ENCODE data around the gene TEX29. TPM values are rescaled to one million over a fixed set of nuclear protein-coding genes. Genes with fewer than 3 reads are reported as not detected.

The TEX29 gene
- total and polyA plus RNA-seq, 2 donors (not counting 1 experiment from before 2014, with no cell fraction given) = 0.66 to 0.86 TPM

DNA sequence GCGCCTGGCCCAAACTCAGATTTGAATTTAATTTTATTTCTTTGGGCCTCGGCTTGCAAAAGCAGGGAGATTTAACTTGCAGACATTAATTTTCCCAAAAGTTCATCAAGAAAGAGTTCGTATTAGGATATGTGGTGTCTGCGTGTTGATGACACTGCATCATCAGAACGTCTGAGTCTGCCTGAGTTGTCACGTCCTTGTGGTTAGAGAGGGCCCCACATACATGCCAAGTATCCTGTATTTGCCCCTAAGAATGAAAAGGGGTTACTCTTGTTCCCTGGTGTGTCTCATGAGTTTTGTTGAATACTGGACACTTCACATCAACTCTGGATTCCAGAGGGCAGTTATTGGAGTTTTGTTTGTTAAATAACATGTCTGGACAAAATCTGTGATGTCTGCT, 5.6 kb upstream of the TEX29 start:
- peaks cover 0 to 36% (median 3%) of the 10 kb centered on the region in 3 donors for H3K9me3 ChIP-seq (ENCODE audit: control extremely low read depth in 1 of 3, control insufficient read depth in 2 of 3, insufficient read depth in 1 of 3, low read length in 2 of 3)
- ChIA-PET CTCF (no interaction called here), POLR2A (no interaction called here)
- peaks cover 0 to 12% of the 10 kb centered on the region in 2 experiments for H3K36me3 ChIP-seq (replicated peaks in 1 of 2; ENCODE audit: control extremely low read depth in 1 of 2, control insufficient read depth in 1 of 2, extremely low read depth in 1 of 2, insufficient read depth in 2 of 2, low read length in 1 of 2)
- no peak overlapping the region for H3K27ac ChIP-seq (ENCODE audit: low read length in 2 of 2)
- H3K79me2 ChIP-seq (ENCODE audit: control insufficient read depth, insufficient read depth, low read length) = no peaks in the 10 kb centered on the region
- no peaks in the 10 kb centered on the region for H3K27me3 Mint-ChIP-seq
- intact Hi-C loops (cut with micrococcal nuclease) = no loop called here
- TF ChIP-seq EZH2 (IDR thresholded peaks at IDR 0.05; ENCODE audit: borderline replicate concordance, insufficient read depth, low read depth, low read length, poor library complexity, severe bottlenecking) = no peak
- TF ChIP-seq, protein P1, sequence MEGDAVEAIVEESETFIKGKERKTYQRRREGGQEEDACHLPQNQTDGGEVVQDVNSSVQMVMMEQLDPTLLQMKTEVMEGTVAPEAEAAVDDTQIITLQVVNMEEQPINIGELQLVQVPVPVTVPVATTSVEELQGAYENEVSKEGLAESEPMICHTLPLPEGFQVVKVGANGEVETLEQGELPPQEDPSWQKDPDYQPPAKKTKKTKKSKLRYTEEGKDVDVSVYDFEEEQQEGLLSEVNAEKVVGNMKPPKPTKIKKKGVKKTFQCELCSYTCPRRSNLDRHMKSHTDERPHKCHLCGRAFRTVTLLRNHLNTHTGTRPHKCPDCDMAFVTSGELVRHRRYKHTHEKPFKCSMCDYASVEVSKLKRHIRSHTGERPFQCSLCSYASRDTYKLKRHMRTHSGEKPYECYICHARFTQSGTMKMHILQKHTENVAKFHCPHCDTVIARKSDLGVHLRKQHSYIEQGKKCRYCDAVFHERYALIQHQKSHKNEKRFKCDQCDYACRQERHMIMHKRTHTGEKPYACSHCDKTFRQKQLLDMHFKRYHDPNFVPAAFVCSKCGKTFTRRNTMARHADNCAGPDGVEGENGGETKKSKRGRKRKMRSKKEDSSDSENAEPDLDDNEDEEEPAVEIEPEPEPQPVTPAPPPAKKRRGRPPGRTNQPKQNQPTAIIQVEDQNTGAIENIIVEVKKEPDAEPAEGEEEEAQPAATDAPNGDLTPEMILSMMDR (IDR thresholded peaks at IDR 0.05) = no peak
- H3K4me3 Mint-ChIP-seq = no peak overlapping the region
- H3K27ac Mint-ChIP-seq = no peak overlapping the region
- peaks cover 2% of the 10 kb centered on the region for H3K9me3 Mint-ChIP-seq (ENCODE audit: insufficient read depth)
- no peaks in the 10 kb centered on the region for H3K27me3 ChIP-seq (replicated peaks in 1 of 4; ENCODE audit: control extremely low read depth in 1 of 4, control insufficient read depth in 3 of 4, insufficient read depth in 4 of 4, low read length in 3 of 4)
- no CpG with 5 or more reads among the region's 6 CpGs for WGBS (ENCODE audit: insufficient coverage)
- no peak overlapping the region for H3K9ac ChIP-seq (ENCODE audit: low read length)
- H3K4me1 Mint-ChIP-seq = no peaks in the 10 kb centered on the region
- ATAC-seq (ENCODE audit: low read depth) = no peak
- H3K4me3 ChIP-seq (ENCODE audit: control extremely low read depth in 1 of 5, extremely low read depth in 1 of 5, insufficient read depth in 1 of 5, low read depth in 2 of 5, low read length in 4 of 5) = no peak overlapping the region
- no peaks in the 10 kb centered on the region for H4K20me1 ChIP-seq (ENCODE audit: control insufficient read depth, insufficient read depth, low read length, poor library complexity, severe bottlenecking)
- no peaks in the 10 kb centered on the region for H3K4me1 ChIP-seq (ENCODE audit: control insufficient read depth in 2 of 2, insufficient read depth in 2 of 2, low read length in 2 of 2)
- H2AFZ ChIP-seq (ENCODE audit: insufficient read depth, low read depth, low read length, poor library complexity, severe bottlenecking) = no peak overlapping the region
- no peak for DNase-seq
- H3K4me2 ChIP-seq (replicated peaks; ENCODE audit: low read depth, low read length, poor library complexity, severe bottlenecking) = no peak overlapping the region

DNA sequence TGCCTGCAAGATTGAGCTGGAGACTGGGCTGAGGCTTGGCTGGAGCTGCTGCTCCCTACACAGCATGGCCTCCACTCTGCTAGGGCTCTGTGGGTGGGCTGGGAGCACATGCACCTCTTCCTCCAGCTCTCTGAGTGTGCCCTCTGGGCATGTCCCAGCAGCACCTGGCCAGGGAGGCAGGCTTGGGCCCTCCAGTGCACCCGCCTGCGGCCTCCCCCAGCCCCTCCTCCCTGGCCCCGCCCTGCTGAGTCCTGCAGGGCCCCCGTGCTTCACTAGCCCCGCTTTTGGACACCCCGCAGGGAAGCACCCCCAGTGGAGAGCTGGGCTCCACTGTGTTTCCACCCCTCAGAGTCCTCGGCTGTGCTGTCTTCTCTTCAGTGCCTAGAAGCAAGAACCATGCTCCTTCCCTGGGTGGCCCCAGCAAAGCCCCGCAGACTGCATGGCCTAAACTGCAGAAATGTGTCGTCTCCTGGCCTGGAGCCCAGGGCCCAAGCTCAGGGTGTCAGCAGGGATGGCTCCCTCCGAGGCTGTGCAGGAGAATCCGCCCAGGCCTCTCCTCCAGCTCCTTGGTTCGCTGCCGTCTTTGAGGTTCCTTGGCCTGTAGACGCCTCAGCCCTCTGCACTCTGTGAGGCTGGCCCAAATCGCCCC, 5.0 kb upstream of the TEX29 start:
- CTCF ChIA-PET = no interaction called here
- WGBS (ENCODE audit: insufficient coverage) = 97% methylated on average over 15 of the region's 15 CpGs
- H4K20me1 ChIP-seq (ENCODE audit: control insufficient read depth, insufficient read depth, low read length, poor library complexity, severe bottlenecking) = no peaks in the 10 kb centered on the region
- Mint-ChIP-seq H3K27me3 (no peaks in the 10 kb centered on the region), H3K9me3 (ENCODE audit: insufficient read depth) (peaks cover 2% of the 10 kb centered on the region), H3K4me3 (no peak overlapping the region), H3K4me1 (no peaks in the 10 kb centered on the region), H3K27ac (no peak overlapping the region)
- H2AFZ ChIP-seq (ENCODE audit: insufficient read depth, low read depth, low read length, poor library complexity, severe bottlenecking) = no peak overlapping the region
- H3K4me2 ChIP-seq (replicated peaks; ENCODE audit: low read depth, low read length, poor library complexity, severe bottlenecking) = no peak overlapping the region
- H3K4me3 ChIP-seq (ENCODE audit: control extremely low read depth in 1 of 5, extremely low read depth in 1 of 5, insufficient read depth in 1 of 5, low read depth in 2 of 5, low read length in 4 of 5) = no peak overlapping the region
- ATAC-seq (ENCODE audit: low read depth) = no peak
- H3K79me2 ChIP-seq (ENCODE audit: control insufficient read depth, insufficient read depth, low read length) = no peaks in the 10 kb centered on the region
- H3K36me3 ChIP-seq (replicated peaks in 1 of 2; ENCODE audit: control extremely low read depth in 1 of 2, control insufficient read depth in 1 of 2, extremely low read depth in 1 of 2, insufficient read depth in 2 of 2, low read length in 1 of 2) = peaks cover 0 to 10% of the 10 kb centered on the region in 2 experiments
- no peak overlapping the region for H3K9ac ChIP-seq (ENCODE audit: low read length)
- intact Hi-C loops (cut with micrococcal nuclease) = no loop called here
- DNase-seq = no peak
- H3K27me3 ChIP-seq (replicated peaks in 1 of 4; ENCODE audit: control extremely low read depth in 1 of 4, control insufficient read depth in 3 of 4, insufficient read depth in 4 of 4, low read length in 3 of 4) = no peaks in the 10 kb centered on the region
- no peak overlapping the region for H3K27ac ChIP-seq (ENCODE audit: low read length in 2 of 2)
- POLR2A ChIA-PET = no interaction called here
- H3K4me1 ChIP-seq (ENCODE audit: control insufficient read depth in 2 of 2, insufficient read depth in 2 of 2, low read length in 2 of 2) = no peaks in the 10 kb centered on the region
- TF ChIP-seq EZH2 (IDR thresholded peaks at IDR 0.05; ENCODE audit: borderline replicate concordance, insufficient read depth, low read depth, low read length, poor library complexity, severe bottlenecking) = no peak
- TF ChIP-seq, protein P1 (IDR thresholded peaks at IDR 0.05) = no peak
- peaks cover 0 to 36% (median 3%) of the 10 kb centered on the region in 3 donors for H3K9me3 ChIP-seq (ENCODE audit: control extremely low read depth in 1 of 3, control insufficient read depth in 2 of 3, insufficient read depth in 1 of 3, low read length in 2 of 3)
